ENCODE results near the gene ZNF236.

Gene ZNF236

DNA sequence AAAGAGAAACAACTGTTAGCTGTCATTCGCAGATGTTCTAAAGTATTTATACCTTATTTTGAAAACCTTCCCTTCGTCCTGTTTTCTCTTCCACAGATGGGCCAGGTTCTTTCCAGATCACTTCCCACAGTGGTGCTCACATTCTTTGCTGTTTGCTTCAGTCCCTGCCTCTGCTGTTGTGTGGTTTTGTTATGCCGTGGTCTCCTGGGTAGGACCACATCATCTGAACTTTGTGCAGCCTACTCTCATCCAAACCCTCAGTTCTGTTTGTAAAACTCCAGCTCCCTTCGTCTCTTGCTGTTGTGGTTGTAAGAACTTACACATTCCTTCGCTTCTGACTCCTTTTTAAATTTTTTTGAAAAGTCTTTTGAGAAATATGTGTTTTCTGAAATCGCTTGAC is 38.1 kb downstream of the ZNF236 start:
- DNase-seq (ENCODE audit: low spot score): no peak

DNA sequence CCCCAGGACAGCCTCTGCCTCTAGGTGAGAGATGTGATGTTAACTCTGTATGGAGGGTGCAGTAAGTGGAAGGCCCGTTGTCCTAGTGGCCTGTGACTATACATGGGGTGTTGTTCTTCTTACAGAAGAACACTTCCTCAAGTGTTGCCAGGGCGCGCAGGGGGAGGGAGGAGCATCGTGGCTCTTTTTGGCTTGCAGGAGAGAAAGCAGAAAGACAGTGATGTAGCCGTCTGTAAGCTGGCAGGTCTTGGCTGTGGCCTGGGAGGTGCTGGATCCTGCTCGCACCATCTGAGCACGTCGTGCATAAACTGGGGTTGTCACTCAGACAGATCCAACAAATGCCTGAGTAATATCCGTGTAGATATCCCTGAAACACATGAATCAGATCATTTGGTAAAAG is 44.3 kb downstream of the ZNF236 start:
- DNase-seq (ENCODE audit: low spot score): no peak

DNA sequence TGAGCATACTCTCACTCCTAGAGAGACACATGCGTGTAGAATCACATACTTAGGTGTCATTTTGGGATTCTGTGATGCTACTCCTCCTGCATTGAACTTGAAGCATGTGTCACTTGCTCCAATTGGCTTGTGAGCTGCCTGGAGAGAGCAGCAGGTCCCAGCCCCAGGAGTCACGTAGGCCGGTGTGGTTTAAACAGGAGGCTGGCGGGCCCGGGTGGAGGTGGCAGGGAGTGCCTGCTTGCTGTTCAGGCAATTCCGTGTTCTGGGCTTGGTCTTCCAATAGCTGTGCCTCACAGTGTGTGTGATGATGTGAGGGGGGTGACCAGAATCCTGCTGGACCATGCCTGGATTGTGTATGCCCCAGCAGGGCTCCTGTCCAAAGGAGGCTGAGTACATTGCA is 51.0 kb downstream of the ZNF236 start:
- DNase-seq (ENCODE audit: low spot score): no peak

DNA sequence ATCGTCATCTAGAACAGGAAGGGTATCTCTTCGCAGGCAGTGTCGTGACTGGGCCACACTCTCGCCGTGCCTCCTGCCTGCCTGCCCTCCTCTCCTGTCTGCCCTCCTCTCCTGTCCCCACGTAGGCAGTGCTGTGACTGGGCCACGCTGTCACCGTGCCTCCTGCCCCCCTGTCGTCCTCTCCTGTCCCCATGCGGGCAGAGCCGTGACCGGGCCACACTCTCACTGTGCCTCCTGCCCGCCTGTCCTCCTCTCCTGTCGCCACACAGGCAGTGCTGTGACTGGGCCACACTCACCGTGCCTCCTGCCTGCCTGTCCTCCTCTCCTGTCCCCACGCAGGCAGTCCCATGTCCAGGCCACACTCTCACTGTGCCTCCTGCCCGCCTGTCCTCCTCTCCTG is 51.4 kb downstream of the ZNF236 start:
- DNase-seq (ENCODE audit: low spot score): no peak

DNA sequence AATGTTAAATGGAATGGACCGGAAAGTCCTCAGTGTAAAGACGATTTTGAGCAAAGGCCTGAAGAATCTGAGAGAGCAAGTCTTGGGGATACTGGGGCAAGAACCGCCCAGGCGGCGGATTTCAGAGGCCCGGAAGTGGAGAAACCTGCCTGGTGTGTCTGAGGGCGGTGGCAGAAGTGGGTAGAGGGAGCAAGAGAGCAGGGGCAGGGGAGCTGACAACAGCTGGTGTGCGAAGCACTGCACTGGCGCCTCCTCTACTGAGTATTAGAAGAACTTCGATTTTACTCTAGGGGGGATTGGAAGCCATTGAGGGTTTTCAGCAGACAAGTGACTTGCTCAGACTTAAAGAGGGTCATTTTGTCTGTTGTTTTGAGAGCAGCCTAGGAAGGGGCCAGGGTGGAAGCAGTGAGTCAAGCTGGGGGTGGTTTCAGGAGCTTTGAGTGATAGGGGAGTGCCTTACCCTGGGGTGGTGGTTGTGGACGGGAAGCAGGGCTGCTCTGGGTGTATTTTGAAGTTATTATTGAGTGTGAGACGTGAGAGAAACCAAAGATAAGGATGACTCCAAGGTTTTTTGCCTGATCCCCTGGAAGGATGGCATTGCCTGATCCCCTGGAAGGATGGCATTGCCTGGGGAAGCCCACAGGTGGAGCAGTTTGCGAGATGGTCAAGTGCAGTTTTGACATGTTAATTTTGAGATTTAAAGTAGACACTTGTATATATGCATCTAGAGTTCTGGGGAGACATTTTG is 52.5 kb downstream of the ZNF236 start:
- peak; percentile 15 for DNase-seq (ENCODE audit: low spot score)

DNA sequence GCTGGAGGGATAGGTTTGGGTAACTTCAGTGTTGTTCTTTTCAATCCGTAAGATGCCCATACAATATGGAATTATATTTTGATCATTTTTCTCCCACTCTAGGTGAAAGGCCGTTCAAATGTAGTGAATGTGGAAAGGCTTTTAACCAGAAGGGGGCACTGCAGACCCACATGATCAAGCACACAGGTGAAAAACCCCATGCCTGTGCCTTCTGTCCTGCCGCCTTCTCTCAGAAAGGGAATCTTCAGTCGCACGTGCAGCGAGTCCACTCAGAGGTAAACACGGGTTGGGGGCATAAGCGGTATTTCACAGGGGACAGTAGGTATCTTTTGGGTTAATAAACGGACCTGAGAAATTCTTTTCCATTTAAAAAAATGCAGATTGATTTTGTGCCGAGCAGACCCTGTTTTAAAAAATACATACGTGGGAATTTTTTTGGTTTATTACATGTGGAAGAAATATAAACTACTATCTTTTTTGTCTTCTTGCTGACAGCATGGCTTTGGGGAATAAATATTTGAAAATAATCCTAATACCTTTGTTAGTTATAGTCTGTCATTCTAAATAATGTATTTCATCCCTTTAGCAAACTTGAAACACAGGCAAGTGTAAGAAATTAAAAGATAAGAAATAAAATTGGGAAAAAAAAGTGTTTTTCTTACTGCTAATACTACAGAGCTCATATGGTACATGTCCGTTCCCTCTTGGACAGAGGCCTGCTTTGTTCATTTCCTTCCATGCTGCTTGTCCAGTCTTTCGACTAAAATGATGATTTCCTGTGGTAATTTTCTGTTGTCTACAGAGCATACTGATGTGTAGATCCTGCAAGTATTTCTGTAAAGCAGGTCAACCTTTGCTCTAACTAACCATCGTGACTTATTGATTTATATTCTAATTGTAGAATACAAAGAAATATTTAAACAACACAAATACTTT is 53.3 kb downstream of the ZNF236 start:
- peak; percentile 58 for DNase-seq (ENCODE audit: low spot score)

DNA sequence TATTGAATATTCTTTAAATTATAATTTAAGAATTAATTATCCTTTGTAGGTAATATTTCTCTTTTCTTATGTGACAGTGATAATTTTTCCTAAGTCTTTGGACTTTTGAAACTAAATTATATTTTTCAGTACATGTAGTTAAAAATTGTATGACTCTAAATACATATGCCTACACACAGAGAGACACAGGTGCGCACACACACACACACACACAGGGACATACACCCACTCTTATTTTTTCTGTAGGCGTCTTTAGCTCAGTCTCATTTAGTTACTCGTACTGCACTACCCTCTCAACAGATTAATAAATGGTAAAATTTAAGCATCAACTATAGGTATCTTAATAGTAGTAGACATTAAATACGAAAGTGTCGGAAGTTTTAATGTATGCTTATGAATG is 56.1 kb downstream of the ZNF236 start:
- no peak for DNase-seq (ENCODE audit: low spot score)

DNA sequence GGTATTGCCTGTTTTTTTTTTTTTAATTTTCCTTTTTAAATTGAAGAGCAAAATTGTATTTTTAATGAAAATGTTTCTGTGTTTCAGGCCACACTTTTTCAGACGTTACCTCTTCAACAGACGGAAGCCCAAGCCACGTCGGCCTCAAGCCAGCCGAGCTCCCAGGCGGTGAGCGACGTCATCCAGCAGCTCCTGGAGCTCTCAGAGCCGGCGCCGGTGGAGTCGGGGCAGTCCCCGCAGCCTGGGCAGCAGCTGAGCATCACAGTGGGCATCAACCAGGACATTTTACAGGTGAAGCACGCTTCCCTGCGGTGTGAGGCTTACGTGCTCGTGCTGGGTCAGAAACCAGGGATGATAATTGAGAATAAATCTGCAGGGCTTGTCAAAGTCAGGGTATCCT is 57.7 kb downstream of the ZNF236 start:
- DNase-seq (ENCODE audit: low spot score): no peak

DNA sequence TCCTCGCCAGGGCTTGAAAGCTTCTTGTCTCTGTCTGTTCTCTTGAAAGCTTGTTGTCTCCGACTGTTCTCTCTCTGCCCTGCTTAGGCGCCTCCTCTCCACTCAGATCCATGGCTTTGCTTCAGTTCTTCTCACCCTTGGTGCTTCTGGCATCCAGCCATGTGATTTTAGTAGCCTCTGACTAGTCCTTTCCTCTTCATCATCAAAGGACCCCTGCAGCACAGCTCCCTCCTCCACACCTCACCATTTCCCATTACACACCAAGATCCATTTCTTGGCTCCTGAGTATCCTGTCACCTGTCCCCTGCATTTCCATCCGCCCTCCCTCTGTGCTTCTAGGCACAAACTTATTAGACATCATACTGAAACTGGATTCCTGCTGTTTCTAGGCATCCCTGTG is 59.4 kb downstream of the ZNF236 start:
- no peak for DNase-seq (ENCODE audit: low spot score)

DNA sequence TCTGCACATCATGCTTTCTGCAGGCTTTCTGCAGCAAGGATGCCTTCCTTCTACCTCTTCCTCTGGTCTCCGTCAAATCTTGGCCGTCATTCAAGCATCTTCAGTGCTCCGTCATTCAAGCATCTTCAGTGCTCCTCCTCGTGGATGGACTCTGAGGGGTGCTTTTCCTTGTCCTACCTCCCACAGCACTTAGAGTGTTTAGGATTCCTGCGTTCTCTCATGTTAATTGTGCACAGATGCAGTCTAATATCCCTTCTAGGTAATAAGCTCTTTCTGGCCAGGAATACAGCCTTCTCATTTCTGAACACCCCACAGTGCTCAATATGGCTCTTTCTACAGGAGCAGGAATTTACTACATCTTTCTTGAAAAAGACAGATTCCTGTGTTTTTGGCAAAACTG is 59.8 kb downstream of the ZNF236 start:
- DNase-seq (ENCODE audit: low spot score): no peak

DNA sequence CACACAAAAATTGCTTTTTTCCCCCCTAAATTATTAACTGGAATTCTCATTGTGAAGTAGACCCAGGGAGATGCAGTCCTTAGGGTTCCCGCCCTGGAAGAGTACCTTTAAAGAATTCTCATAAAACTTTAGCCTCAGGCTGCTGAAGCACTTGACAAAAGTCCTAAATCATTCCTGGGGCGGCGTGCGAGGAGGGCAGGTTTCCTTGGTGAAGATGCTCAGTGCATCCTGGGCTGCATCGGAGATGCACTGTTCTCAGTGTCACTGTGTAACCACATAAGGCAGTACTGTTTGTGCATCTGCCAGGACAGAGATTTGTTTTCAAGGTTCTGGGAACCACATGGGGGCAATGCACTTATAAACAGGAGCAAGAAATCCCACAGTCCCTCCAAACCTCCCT is 62.6 kb downstream of the ZNF236 start:
- DNase-seq (ENCODE audit: low spot score): no peak

DNA sequence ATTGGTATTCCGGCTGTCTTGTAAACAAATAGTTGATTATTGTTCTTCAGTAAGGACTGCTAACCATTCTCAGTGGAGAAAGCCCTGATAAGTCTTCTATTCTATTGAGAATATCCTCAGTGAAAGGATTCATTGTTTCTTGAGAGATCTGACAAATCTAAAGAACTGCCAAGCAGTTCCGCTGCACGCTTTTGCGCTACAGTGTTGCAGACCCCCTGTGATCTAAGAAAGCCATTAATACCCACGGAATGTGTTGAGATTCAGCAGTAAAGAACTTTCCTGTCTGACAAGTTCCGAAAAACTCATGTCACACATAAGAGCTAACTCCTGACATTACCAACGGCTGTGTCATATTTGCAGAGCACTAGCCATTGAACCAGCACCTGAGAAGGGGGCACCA is 63.8 kb downstream of the ZNF236 start:
- no peak for DNase-seq (ENCODE audit: low spot score)

DNA sequence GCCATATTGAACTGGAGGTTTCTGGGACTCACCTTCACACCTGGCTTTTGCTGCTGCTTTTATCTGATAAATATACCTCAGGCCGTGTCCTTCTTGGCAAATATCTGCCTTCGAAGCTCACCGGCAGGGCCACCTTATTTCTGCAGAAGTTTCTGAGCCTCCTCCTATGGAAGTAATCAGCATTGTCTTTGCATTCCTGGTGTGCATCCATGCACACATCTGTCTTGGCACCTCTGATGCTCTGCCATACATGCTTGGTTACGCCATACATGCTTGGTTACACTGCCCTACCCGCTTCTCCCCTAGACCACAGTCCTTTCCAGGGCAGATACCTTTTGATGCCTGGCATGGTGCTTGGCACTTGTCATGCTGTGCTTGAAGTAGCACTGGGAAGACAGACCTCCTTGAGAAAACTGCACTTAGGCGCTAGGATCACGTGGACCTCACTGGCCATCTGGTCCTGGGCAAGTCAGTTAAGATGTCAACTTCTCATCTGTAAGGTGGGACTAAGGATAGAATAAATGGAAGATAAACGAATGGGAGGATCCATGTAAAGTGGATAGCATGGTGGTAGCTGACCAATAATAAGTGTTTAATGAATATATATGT is 66.8 kb downstream of the ZNF236 start:
- no peak for DNase-seq (ENCODE audit: low spot score)

DNA sequence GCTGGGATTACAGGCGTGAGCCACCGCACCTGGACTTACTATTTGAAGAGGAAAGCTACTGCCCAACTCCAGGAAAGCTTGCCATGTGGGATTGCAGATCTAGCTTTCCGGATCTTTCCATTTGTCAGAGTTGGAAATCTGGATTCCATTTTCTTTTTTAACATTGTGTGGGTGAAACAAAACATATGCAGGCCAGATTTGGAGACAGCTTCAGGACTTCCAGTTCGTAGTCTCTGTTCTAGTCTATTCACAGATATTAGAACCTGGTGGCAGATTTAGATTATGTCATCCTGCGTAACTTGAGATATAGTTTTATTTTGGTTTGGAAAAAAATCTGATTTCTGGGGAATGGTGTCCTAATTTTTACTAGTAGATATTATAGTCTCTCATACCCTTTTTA is 70.5 kb downstream of the ZNF236 start:
- no peak for DNase-seq (ENCODE audit: low spot score)

DNA sequence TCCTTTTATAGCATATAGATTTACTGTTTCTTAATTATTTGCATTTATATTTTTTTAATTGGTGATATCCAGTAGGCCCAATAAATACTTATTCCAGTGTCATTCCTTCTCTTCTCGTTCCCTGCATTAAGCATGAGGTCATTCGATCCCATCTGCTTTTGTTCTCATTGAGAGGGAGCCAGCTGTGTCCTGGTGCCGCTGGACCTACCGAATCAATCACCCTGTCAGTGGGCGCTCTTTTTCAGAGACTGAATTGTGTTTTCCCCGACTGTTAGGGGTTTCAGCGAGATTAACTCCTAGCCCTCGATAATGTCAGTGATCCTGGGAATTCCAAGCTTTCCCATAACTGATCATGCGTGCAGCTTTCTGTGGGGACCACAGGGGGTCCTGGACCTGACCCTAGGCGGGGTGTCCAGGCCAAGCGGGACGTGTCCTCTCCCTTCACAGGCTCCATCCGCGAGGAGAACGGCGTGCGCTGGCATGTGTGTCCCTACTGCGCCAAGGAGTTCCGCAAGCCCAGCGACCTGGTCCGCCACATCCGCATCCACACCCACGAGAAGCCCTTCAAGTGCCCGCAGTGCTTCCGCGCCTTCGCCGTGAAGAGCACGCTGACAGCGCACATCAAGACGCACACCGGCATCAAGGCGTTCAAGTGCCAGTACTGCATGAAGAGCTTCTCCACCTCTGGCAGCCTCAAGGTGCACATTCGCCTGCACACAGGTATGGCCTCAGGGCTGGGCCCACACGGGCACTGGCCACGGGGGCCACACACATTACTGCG is 72.4 kb downstream of the ZNF236 start:
- DNase-seq (ENCODE audit: low spot score): no peak

DNA sequence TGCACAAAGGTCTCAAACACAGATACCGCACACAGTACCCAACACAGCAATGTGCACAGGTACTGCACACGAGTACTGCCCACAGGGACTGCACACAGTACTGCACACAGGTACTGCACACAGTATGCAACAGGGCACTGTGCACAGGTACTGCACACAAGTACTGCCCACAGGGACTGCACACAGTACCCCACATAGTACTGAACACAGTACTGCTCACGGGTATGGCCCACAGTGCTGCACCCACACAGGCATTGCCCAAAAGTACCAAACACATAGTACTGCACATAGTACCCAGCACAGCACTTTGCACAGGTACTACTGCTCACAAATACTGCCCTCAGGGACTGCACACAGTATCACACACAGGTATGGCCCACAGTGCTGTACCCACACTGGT is 73.1 kb downstream of the ZNF236 start:
- no peak for DNase-seq (ENCODE audit: low spot score)

DNA sequence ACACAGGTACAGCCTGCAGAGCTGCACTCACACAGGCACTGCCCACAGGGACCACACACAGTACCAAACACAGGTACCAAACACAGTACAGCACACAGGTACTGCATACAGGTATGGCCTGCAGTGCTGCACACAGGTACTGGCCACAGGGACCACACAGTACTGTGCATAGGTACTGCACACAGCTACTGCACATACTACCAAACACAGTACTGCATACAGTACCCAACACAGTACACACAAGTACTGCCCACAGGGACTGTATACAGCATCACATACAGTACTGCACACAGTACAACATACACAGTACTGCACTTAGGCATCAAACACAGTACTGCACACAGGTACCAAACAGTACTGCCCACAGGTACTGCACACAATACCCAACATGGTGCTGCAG is 74.3 kb downstream of the ZNF236 start:
- DNase-seq (ENCODE audit: low spot score): no peak

DNA sequence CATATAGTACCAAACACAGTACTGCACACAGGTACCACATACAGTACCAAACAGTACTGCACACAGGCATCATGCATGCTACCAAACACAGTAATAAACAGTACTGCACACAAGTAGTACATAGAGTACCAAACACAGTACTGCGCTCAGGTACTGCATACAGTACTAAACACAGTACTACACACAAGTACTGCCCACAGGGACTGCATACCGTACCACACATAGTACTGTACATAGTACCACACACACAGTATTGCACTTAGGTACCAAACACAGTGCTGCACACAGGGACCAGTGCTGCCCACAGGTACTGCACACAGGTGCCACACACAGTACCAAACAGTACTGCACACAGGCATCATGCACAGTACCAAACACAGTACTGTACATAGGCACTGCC is 74.9 kb downstream of the ZNF236 start:
- DNase-seq (ENCODE audit: low spot score): no peak

DNA sequence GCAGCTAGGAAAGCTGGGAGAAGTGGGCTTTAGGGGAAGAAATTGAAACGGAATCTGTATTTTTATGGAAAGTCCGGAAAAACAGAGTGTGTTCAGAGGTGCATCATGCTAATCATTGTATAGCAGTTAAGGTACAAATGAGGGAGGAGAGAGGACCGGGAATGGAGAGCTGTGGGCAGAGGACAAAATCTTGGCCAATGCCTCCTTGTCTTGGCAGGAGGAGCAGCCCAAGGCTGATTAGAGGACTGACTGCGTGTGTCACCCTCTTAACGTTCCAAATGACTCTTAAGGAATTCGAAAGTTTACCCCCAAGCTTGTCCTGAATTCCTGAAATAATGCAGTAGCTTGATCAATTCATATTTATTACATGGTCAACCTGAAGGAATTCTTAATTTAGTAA is 81.0 kb downstream of the ZNF236 start:
- no peak for DNase-seq (ENCODE audit: low spot score)

DNA sequence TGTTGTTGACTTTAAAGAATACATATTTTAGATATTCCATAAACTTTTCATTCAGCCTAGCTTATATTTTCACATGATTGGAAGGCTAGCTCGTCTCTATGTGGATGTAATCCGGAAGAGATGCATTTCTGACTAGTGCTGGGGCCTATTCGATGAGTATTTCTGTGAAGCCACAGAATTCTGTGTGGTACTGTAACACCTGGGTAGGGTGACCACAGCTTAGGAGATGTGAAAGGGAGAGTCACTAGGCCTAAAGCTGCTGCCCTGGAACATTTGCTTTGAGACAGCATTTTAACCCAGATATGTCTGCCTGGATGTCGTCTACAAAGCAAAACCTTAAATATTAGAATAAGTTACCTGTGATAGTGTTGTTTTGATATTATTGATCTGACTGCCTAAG is 83.5 kb downstream of the ZNF236 start:
- DNase-seq (ENCODE audit: low spot score): no peak

DNA sequence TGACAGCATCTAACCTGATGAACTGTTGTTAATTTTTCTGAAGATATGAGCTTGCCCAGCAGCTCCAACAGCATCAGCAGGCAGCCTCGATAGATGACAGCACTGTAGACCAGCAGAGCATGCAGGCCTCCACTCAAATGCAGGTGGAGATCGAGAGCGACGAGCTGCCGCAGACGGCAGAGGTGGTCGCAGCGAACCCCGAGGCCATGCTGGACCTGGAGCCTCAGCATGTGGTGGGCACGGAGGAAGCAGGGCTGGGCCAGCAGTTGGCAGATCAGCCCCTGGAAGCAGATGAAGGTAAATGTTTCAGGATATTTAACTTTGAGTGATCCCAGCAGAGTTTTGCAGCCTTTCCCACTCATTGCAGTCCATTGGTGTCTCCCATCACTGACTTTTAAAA is 85.9 kb downstream of the ZNF236 start:
- DNase-seq (ENCODE audit: low spot score): no peak

DNA sequence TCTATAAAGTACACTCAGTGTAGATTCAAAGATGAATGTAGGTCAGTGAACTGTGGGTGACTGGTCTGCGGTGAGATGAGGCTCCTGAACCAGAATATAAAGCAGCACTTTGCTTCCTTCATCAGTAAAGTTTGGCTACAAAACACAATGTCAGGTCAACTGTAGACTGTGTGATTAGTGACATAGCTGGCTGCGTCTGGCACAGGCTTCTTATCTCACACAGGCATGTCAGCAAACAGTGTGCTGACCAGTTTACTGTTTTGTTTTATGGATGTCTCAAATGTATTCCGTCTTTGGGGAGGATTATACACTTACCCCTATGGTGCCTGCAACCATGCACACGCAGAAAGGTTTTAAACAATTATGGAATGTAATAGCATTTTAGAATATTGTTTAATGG is 87.1 kb downstream of the ZNF236 start:
- no peak for DNase-seq (ENCODE audit: low spot score)

Measured in activated CD4-positive, alpha-beta T cell treated with anti-CD3 and anti-CD28 coated beads, Interleukin-2, Interleukin-4, amounts not matched to agents 100 ng/mL and 50 ng/mL, durations not matched to agents 16 hours and 8 hours (primary cell).